Lower leg skin (tissue), 3 donors: ENCODE data around the gene CD47.

Source experiments
- POLR2A ChIP-seq, 2 donors: fragments of 450-650 bp; IDR thresholded peaks; one replicate each; pipeline ENCODE4 v1.6.1; 2016 to 2017; ENCODE audit warnings: antibody characterized with exemption in 2 of 2, mild to moderate bottlenecking in 1 of 2, moderate library complexity in 1 of 2
- TF ChIP-seq, protein P1 (sequence below), 3 donors: fragments of 450-650 bp; IDR thresholded peaks; one replicate each; pipeline ENCODE4 v1.5.1; 2016; ENCODE audit warnings: antibody characterized with exemption in 3 of 3, mild to moderate bottlenecking in 3 of 3, moderate library complexity in 2 of 3

DNA sequence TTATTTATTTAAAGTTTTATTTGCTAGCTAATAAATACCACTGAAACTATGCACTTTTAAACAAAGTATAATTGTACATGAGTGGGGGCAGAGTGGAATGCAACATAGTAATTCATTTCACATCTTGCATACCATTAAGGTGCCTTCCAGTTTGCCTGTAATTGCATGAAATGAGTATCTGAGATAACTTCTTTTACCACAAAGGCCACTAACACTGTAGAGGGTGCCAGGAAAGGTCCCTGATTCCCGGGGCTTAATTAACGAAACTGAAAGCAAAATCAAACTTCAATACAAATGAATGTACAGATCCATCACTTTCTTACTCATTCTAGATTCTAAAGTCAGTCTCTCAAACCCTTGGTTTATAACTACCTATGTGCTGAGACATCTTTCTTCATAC lies 2.1 kb downstream of the CD47 start:
- no peak for TF ChIP-seq POLR2A (IDR thresholded peaks at IDR 0.05)
- TF ChIP-seq, protein P1, sequence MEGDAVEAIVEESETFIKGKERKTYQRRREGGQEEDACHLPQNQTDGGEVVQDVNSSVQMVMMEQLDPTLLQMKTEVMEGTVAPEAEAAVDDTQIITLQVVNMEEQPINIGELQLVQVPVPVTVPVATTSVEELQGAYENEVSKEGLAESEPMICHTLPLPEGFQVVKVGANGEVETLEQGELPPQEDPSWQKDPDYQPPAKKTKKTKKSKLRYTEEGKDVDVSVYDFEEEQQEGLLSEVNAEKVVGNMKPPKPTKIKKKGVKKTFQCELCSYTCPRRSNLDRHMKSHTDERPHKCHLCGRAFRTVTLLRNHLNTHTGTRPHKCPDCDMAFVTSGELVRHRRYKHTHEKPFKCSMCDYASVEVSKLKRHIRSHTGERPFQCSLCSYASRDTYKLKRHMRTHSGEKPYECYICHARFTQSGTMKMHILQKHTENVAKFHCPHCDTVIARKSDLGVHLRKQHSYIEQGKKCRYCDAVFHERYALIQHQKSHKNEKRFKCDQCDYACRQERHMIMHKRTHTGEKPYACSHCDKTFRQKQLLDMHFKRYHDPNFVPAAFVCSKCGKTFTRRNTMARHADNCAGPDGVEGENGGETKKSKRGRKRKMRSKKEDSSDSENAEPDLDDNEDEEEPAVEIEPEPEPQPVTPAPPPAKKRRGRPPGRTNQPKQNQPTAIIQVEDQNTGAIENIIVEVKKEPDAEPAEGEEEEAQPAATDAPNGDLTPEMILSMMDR (IDR thresholded peaks at IDR 0.05) = no peak
